Measurements from ENCODE around the gene SUPT20HL1. TPM values are rescaled to one million over a fixed set of nuclear protein-coding genes. Genes with fewer than 3 reads are reported as not detected.
A peak's percentile ranks its signal among the peaks of the same experiment; 100 is the strongest.

SUPT20HL1 gene
- total RNA-seq, 2 experiments from 2014 or later, result not detected

DNA sequence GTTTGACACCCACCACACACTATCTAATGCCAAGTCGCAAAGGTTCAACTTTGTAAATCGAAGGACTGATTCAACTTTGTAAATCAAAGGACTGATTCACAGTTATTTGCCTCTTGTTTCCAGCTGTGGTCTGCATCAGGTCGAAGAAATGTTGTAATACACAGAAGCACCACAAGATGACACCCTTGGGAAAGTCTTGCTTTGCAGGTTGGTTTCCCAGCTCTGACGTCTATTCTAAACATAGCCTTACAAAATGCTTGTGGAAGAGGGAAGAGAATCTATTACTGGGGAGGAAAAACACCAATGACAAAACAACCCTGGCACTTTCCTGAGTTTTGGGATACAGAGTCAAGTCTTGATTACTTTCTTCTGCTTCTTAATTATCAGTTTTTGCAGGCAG is 35.3 kb downstream of the SUPT20HL1 start:
- Mint-ChIP-seq H3K27ac (no peak overlapping the region), H3K4me1 (no peaks in the 10 kb centered on the region), H3K27me3 (peaks cover 9% of the 10 kb centered on the region), H3K4me3 (no peak overlapping the region), H3K9me3 (no peaks in the 10 kb centered on the region), H3K36me3 (no peaks in the 10 kb centered on the region)
- DNase-seq, result no peak
- POLR2A ChIA-PET, result interaction anchor here (1.1 kb wide), 1 partner anchor 103 kb away, joined by 5 read pairs; no protein-coding TSS in a partner anchor
- ATAC-seq (ENCODE audit: low read depth), result peak; percentile 63

DNA sequence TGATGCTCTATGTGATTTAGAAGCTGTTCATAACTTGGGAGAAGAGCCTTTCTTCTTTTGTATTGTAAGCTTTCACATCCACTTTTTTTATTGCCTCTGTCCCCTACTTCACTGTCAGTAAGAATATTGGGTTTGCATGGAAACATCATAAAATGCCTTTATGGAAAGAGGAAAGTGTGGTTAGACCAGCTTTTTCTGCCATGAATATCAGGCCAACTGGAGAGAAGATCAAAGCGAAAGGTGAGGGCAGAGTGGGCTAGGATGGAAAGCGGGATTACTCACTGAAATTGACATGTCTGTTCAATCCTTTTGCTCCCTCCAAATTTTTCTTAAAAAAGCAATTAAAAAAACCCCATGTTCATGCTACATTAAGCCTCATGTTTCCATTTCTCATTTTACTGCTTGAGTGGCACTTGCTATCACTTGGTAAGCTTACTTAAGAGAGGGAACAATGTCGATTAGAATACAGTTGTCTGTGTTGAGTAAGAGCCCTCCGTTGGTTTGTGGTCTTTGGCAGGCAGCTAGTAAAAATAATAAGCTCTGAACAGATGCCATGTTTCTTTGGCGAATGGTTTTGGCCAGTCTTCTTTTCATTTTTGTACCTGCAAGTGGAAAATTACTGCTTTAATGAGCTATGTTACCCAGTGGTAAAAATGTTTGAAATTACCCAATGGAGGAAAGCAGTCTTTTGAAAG is 35.9 kb downstream of the SUPT20HL1 start:
- Mint-ChIP-seq H3K27ac (no peak overlapping the region), H3K4me1 (no peaks in the 10 kb centered on the region), H3K27me3 (peaks cover 9% of the 10 kb centered on the region), H3K9me3 (no peaks in the 10 kb centered on the region), H3K36me3 (no peaks in the 10 kb centered on the region), H3K4me3 (no peak overlapping the region)
- POLR2A ChIA-PET, result interaction anchor here (1.1 kb wide), 1 partner anchor 102 kb away, joined by 5 read pairs; no protein-coding TSS in a partner anchor
- ATAC-seq (ENCODE audit: low read depth) (no peak), DNase-seq (no peak)

DNA sequence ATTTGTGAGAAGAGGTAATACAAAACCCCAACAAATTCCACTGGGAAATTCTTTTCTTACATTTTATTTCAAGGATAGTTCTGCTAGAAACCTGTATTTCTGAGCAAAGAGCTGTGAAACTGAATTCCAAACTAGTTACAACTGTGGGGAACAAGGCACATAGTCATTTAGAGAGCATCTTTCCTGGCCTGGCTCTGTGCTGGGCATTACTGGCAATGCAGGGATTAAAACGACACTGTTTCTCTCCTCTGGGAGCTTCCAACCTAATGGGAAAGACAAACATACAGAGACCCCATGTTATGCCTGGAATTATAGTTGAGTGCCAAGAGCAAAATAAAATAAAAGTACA is 36.5 kb downstream of the SUPT20HL1 start:
- Mint-ChIP-seq H3K9me3 (no peaks in the 10 kb centered on the region), H3K27me3 (peaks cover 6% of the 10 kb centered on the region)

DNA sequence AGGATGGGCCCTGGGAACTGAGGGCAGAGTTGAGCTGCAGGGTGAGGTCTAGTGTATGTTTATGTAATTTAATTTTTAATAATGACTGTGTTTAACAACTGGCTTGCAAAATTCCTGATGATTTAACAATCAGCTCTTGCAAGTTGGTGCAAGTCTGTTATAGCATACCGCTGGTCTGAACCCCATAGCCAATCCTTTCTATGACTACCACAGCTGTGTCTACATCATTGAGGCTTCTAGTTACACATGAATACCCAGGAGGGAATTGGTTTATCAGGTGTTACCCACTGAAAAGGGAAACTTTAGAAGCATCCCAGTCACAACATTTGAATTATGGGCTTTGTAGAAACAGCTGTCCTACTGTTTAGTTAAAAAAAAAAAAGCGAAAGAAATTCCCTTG is 38.3 kb downstream of the SUPT20HL1 start:
- H3K27me3 Mint-ChIP-seq, result peaks cover 3% of the 10 kb centered on the region
- DNase-seq, result no peak
- no peak for ATAC-seq (ENCODE audit: low read depth)
- no peaks in the 10 kb centered on the region for H3K4me1 Mint-ChIP-seq
- no peak overlapping the region for H3K27ac Mint-ChIP-seq
- POLR2A ChIA-PET, result no interaction called here
- no peaks in the 10 kb centered on the region for H3K9me3 Mint-ChIP-seq
- no peaks in the 10 kb centered on the region for H3K36me3 Mint-ChIP-seq
- H3K4me3 Mint-ChIP-seq, result no peak overlapping the region

More for the DNA sequence above, 36.5 kb downstream of the SUPT20HL1 start:
- Mint-ChIP-seq H3K27ac (no peak overlapping the region), H3K36me3 (no peaks in the 10 kb centered on the region), H3K4me1 (no peaks in the 10 kb centered on the region), H3K4me3 (no peak overlapping the region)
- DNase-seq (no peak), ATAC-seq (ENCODE audit: low read depth) (no peak)
- POLR2A ChIA-PET, result no interaction called here

DNA sequence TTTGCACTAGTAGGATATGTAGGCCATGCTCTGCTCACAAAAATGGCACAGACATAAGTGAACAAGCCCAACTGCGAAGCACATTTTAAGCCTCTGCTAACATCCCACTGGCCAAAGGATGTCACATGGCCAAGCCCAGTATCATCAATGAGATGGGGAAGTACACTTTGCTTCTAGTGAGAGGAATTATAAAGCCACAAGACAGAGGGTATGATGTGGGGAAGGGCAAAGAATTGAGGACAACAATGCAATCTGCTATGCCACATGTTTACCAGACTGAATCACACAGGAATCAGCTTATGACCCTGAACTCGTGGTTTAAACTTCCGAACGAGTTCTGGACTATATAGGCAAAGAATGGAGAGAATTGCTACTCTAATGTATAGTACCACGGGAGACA is 39.1 kb downstream of the SUPT20HL1 start:
- DNase-seq, result no peak
- no peak overlapping the region for H3K4me3 Mint-ChIP-seq
- no peaks in the 10 kb centered on the region for H3K9me3 Mint-ChIP-seq
- H3K4me1 Mint-ChIP-seq, result no peaks in the 10 kb centered on the region
- POLR2A ChIA-PET, result no interaction called here
- no peak for ATAC-seq (ENCODE audit: low read depth)
- no peak overlapping the region for H3K27ac Mint-ChIP-seq
- H3K27me3 Mint-ChIP-seq, result peaks cover 3% of the 10 kb centered on the region
- H3K36me3 Mint-ChIP-seq, result no peaks in the 10 kb centered on the region

DNA sequence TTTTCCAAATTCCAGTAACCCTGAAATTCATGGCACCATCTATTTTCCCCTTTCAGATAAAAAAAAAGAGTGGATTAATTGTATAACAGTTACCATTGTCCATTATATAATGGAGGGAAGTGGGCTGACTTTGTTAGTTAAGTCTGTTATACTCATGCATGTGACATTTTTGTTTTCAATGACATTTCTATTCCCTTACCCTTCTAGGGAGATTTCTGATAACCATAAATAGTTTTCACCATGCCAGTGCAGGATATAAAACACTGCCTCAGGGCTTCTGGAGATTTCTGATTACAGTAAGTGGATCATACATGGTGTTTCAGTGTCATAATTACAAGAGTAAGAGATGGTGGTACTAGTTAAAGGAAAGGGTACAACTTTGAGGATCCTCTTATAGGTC is 45.5 kb downstream of the SUPT20HL1 start:
- H3K4me3 Mint-ChIP-seq, result no peak overlapping the region
- H3K9me3 Mint-ChIP-seq, result no peaks in the 10 kb centered on the region
- no peaks in the 10 kb centered on the region for H3K27me3 Mint-ChIP-seq
- ATAC-seq (ENCODE audit: low read depth) (no peak), DNase-seq (no peak)
- POLR2A ChIA-PET, result no interaction called here
- H3K36me3 Mint-ChIP-seq, result no peaks in the 10 kb centered on the region
- no peaks in the 10 kb centered on the region for H3K4me1 Mint-ChIP-seq
- H3K27ac Mint-ChIP-seq, result no peak overlapping the region

Other genes with a start within 250 kb of the SUPT20HL1 start
- 10 to 100 TPM; 46.8 to 51.8 TPM for gene ZFX, start 210.9 kb upstream of the SUPT20HL1 start, total RNA-seq
- not detected for gene SUPT20HL2, start 46.6 kb upstream of the SUPT20HL1 start, total RNA-seq
- gene PDK3, start 104.6 kb downstream of the SUPT20HL1 start, total RNA-seq, result 10 to 100 TPM; 32.1 to 32.4 TPM

All from activated naive CD8-positive, alpha-beta T cell treated with anti-CD3 and anti-CD28 coated beads, Interleukin-2, amount 10 ng/mL, durations not matched to agents 7 days and 5 days (primary cell).